DMS53 treated with DMSO at 0.1 percent for 48 hours (cell line): Measurements from ENCODE around the gene TRANK1.
A peak's percentile ranks its signal among the peaks of the same experiment; 100 is the strongest.
"Not testable (repeated sequence)": the region's sequence is repeated elsewhere in the genome, so short reads cannot be mapped to it uniquely, and the experiment has no call there.

Experiments used
- DNase-seq: peaks from one replicate; lab custom pipeline; 2025; ENCODE audit not compliant: unreplicated experiment; lab: John Stamatoyannopoulos, UW

Gene TRANK1

GRCh38 chr3:36893826-36894225 is 51.0 kb downstream of the TRANK1 start:
- no peak for DNase-seq

GRCh38 chr3:36893137-36893557 is 51.7 kb downstream of the TRANK1 start:
- no peak for DNase-seq

- DNase-seq = no peak
These were observed 52.3 kb downstream of the TRANK1 start for GRCh38 chr3:36892457-36893136.

- no peak for DNase-seq
These were observed 53.1 kb downstream of the TRANK1 start for GRCh38 chr3:36891701-36892160.

- DNase-seq = not testable (repeated sequence)
These were observed 53.8 kb downstream of the TRANK1 start for GRCh38 chr3:36891097-36891496.

GRCh38 chr3:36890261-36890660 is 54.6 kb downstream of the TRANK1 start:
- DNase-seq = no peak

GRCh38 chr3:36881735-36882134 is 63.1 kb downstream of the TRANK1 start:
- no peak for DNase-seq

GRCh38 chr3:36879842-36880241 is 65.0 kb downstream of the TRANK1 start:
- not testable (repeated sequence) for DNase-seq

GRCh38 chr3:36877930-36878685 is 66.7 kb downstream of the TRANK1 start:
- no peak for DNase-seq

- no peak for DNase-seq
These were observed 68.5 kb downstream of the TRANK1 start for GRCh38 chr3:36876181-36876936.

- DNase-seq = no peak
These were observed 69.5 kb downstream of the TRANK1 start for GRCh38 chr3:36875397-36875796.

GRCh38 chr3:36874424-36874823 is 70.4 kb downstream of the TRANK1 start:
- no peak for DNase-seq

GRCh38 chr3:36871379-36872126 is 73.3 kb downstream of the TRANK1 start:
- no peak for DNase-seq

GRCh38 chr3:36868614-36869436 is 76.0 kb downstream of the TRANK1 start:
- peak; percentile 5 for DNase-seq

- DNase-seq = no peak
These were observed 77.0 kb downstream of the TRANK1 start for GRCh38 chr3:36867810-36868209.

GRCh38 chr3:36866368-36866767 is 78.5 kb downstream of the TRANK1 start:
- DNase-seq = no peak

- no peak for DNase-seq
These were observed 80.4 kb downstream of the TRANK1 start for GRCh38 chr3:36864180-36865053.

GRCh38 chr3:36862076-36862755 is 82.6 kb downstream of the TRANK1 start:
- no peak for DNase-seq

- DNase-seq = no peak
These were observed 85.4 kb downstream of the TRANK1 start for GRCh38 chr3:36859494-36859893.
